GM12878 (cell line): Measurements from ENCODE around the gene TOR2A. TPM values are rescaled to one million over a fixed set of nuclear protein-coding genes. Genes with fewer than 3 reads are reported as not detected.

ENCODE experiments used
- ATAC-seq: fragments of 200-7000 bp; cut with Tn5 transposase; 3 replicates; pipeline ENCODE4 v1.9.1; 2020; ENCODE audit warnings: mild to moderate bottlenecking, moderate library complexity
- BruUV-seq: library from RNA; stranded (reverse); fragments of 400-500 nt; replicated peaks from 2 replicates; lab custom pipeline; 2021; lab: Mats Ljungman, UMichigan
- CTCF ChIA-PET: fragments of 300-600 bp; sonication (Branson Sonifier 250); formaldehyde crosslinking; extraction: SDS; loops from one replicate; lab custom pipeline; 2021; ENCODE audit warnings: inconsistent platforms; lab: Yijun Ruan, JAX
- POLR2A ChIA-PET: fragments of 350-600 bp; formaldehyde crosslinking; extraction: SDS; loops from one replicate; lab custom pipeline; 2021; ENCODE audit warnings: inconsistent platforms; lab: Charles Lee
- RAD21 ChIA-PET: fragments of 300-600 bp; sonication (Branson Sonifier 250); formaldehyde crosslinking; loops from one replicate; lab custom pipeline; 2023; ENCODE audit warnings: antibody characterized with exemption; ENCODE audit not compliant: unreplicated experiment; lab: Charles Lee
- SMC1A ChIA-PET: fragments of 300-600 bp; sonication (Branson Sonifier 250); formaldehyde crosslinking; loops from one replicate; lab custom pipeline; 2023; ENCODE audit not compliant: unreplicated experiment, uncharacterized antibody; lab: Charles Lee
- DNase-seq: peaks from one replicate; pipeline ENCODE4 v3.0.0-alpha.2; 2011; ENCODE audit warnings: low read depth, low spot score
- FAIRE-seq: peaks from 3 replicates; lab custom pipeline; 2011; peaks lifted over from hg19 to GRCh38; lab: Jason Lieb, UNC
- H2AFZ ChIP-seq: 2 replicates; pipeline ENCODE4 v1.6.0; 2011; ENCODE audit warnings: low read depth, low read length, control low read depth; ENCODE audit not compliant: control insufficient read depth
- H3K27ac ChIP-seq: 2 replicates; pipeline ENCODE4 v1.5.1; 2011; ENCODE audit warnings: control low read depth; ENCODE audit not compliant: control insufficient read depth, insufficient read depth
- H3K27me3 ChIP-seq, 2 experiments: replicated peaks in 1 of 2; 2 replicates each; pipeline versions ENCODE4 v1.6.0 to v1.6.1; 2011; ENCODE audit warnings: low read length in 1 of 2; ENCODE audit not compliant: control insufficient read depth in 2 of 2, insufficient read depth in 2 of 2
- H3K36me3 ChIP-seq, 2 experiments: 2 replicates each; pipeline ENCODE4 v1.5.1; 2011; ENCODE audit warnings: low read length in 1 of 2; ENCODE audit not compliant: control insufficient read depth in 2 of 2, insufficient read depth in 2 of 2
- H3K4me1 ChIP-seq: 2 replicates; pipeline ENCODE4 v1.6.1; 2011; ENCODE audit warnings: mild to moderate bottlenecking, low read length, moderate library complexity, mixed read lengths; ENCODE audit not compliant: control insufficient read depth, insufficient read depth
- H3K4me2 ChIP-seq: 2 replicates; pipeline ENCODE4 v1.6.0; 2011; ENCODE audit warnings: control low read depth; ENCODE audit not compliant: control insufficient read depth, insufficient read depth
- H3K4me3 ChIP-seq: fragments of 200-600 bp; sonication (generic); 2 replicates; pipeline ENCODE4 v1.5.1; 2016
- H3K79me2 ChIP-seq: 2 replicates; pipeline ENCODE4 v1.6.0; 2011; ENCODE audit warnings: low read length; ENCODE audit not compliant: control insufficient read depth, insufficient read depth
- H3K9ac ChIP-seq: 2 replicates; pipeline ENCODE4 v1.8.0; 2011; ENCODE audit warnings: low read length, control low read depth, mixed read lengths; ENCODE audit not compliant: control insufficient read depth, insufficient read depth
- H3K9me3 ChIP-seq: replicated peaks from 3 replicates; pipeline ENCODE4 v1.5.1; 2011; ENCODE audit warnings: mild to moderate bottlenecking, low read length; ENCODE audit not compliant: control insufficient read depth, insufficient read depth
- H4K20me1 ChIP-seq: 2 replicates; pipeline ENCODE4 v1.6.0; 2011; ENCODE audit not compliant: control insufficient read depth, insufficient read depth
- CREB1 ChIP-seq: IDR thresholded peaks from 2 replicates; pipeline ENCODE4 v1.6.1; 2012; ENCODE audit warnings: low read depth, mild to moderate bottlenecking, inconsistent platforms
- E2F4 ChIP-seq: IDR thresholded peaks from 2 replicates; pipeline ENCODE4 v1.6.1; 2012; ENCODE audit warnings: low read depth, low read length, improper control_type of control experiment
- GABPA ChIP-seq: IDR thresholded peaks from 2 replicates; pipeline ENCODE4 v1.6.1; 2014; ENCODE audit warnings: antibody characterized with exemption, low read depth, mild to moderate bottlenecking, inconsistent platforms
- MEF2B ChIP-seq: fragments of 450-650 bp; IDR thresholded peaks from 2 replicates; pipeline ENCODE4 v1.6.1; 2018; ENCODE audit warnings: mild to moderate bottlenecking, moderate library complexity; ENCODE audit not compliant: partially characterized antibody, poor library complexity, severe bottlenecking
- MLLT1 ChIP-seq: fragments of 450-650 bp; IDR thresholded peaks from 2 replicates; pipeline ENCODE4 v1.6.1; 2016; ENCODE audit warnings: mild to moderate bottlenecking
- RUNX3 ChIP-seq: IDR thresholded peaks from 2 replicates; pipeline ENCODE4 v1.6.1; 2012; ENCODE audit warnings: low read length, inconsistent platforms
- SIX5 ChIP-seq: IDR thresholded peaks from 2 replicates; pipeline ENCODE4 v1.6.1; 2011; ENCODE audit warnings: mild to moderate bottlenecking, low read depth, low read length, moderate library complexity; ENCODE audit not compliant: severe bottlenecking
- STAT1 ChIP-seq: fragments of 450-650 bp; conservative IDR thresholded peaks from 2 replicates; pipeline ENCODE4 v1.6.1; 2014; ENCODE audit warnings: antibody characterized with exemption, mild to moderate bottlenecking
- SUPT20H ChIP-seq: IDR thresholded peaks from 2 replicates; pipeline ENCODE4 v1.6.1; 2011; ENCODE audit warnings: low read depth, mild to moderate bottlenecking, low read length, moderate library complexity, borderline replicate concordance; ENCODE audit not compliant: control insufficient read depth
- TCF3 ChIP-seq: IDR thresholded peaks from 2 replicates; pipeline ENCODE4 v1.6.1; 2012; ENCODE audit warnings: low read depth, mild to moderate bottlenecking, low read length, borderline replicate concordance; ENCODE audit not compliant: insufficient read depth
- YY1 ChIP-seq: IDR thresholded peaks from 2 replicates; pipeline ENCODE4 v1.6.1; 2011; ENCODE audit warnings: low read depth, mild to moderate bottlenecking, low read length
- ZBTB11 ChIP-seq: fragments of 450-650 bp; formaldehyde crosslinking; IDR thresholded peaks from 2 replicates; pipeline ENCODE4 v1.5.0; 2022; ENCODE audit warnings: mild to moderate bottlenecking, missing genetic modification characterization
- ZNF24 ChIP-seq: fragments of 450-650 bp; IDR thresholded peaks from 2 replicates; pipeline ENCODE4 v1.6.1; 2017; ENCODE audit warnings: antibody characterized with exemption, mild to moderate bottlenecking
- whole genome bisulfite sequencing: methylation state at CpG from one replicate; pipeline ENCODE4 v1.1.6; 2016; ENCODE audit warnings: low lambda C conversion rate; ENCODE audit not compliant: insufficient replicate concordance, insufficient coverage; ENCODE audit errors: missing lambda C conversion rate; 5-methylcytosine and 5-hydroxymethylcytosine counted together
- in situ Hi-C: fragments of 300-500 bp; cut with MboI; formaldehyde crosslinking; loops from 9 replicates; pipeline ENCODE4 v1.14.3; 2018; ENCODE audit warnings: mixed read lengths
- intact Hi-C: fragments of 100-400 bp; cut with micrococcal nuclease; formaldehyde crosslinking; loops from one replicate; pipeline ENCODE4 v1.14.2; 2022; ENCODE audit not compliant: unreplicated experiment
- polyA plus RNA-seq, 11 experiments: library from polyadenylated mRNA; depleted of rRNA in 4 of 11; unstranded in 6 of 11; stranded (reverse) in 5 of 11; fragments of >200 nt; fragmentation: Nextera tagmentation in 4 of 11; fragmentation: Illumina TruSeq in 1 of 11; extraction: Ambion mirVana in 4 of 11; extraction: Trizol in 1 of 11; gene quantifications; 1 replicate in 1 of 11; 2 replicates in 10 of 11; pipeline versions ENCODE4 v1.2.1 to v1.2.3, GENCODE V29; 2011 to 2016; ENCODE audit warnings: inconsistent platforms in 2 of 11, missing spikeins in 2 of 11, low read depth in 1 of 11
- total RNA-seq, 4 experiments: library from RNA; depleted of rRNA in 3 of 4; stranded (reverse); fragments of >200 nt in 3 of 4; fragmentation: Illumina TruSeq in 1 of 4; extraction: Trizol in 1 of 4; gene quantifications; 2 replicates each; pipeline versions ENCODE4 v1.2.1 to v1.2.3, GENCODE V29; 2013 to 2021

TOR2A gene
- total and polyA plus RNA-seq, 10 of the 15 experiments (the other 5 are each of a cell fraction or from before 2014, with no cell fraction given): 0.52 to 23.7 (median 8.5) TPM

GRCh38 chr9:127694890-127695720 lies 40.0 kb downstream of the TOR2A start (continued):
- TF ChIP-seq MEF2B (no peak), ZNF24 (no peak)

GRCh38 chr9:127693697-127694096 lies 41.4 kb downstream of the TOR2A start:
- Histone ChIP-seq H3K79me2 (no peaks in the 10 kb centered on the region), H4K20me1 (no peaks in the 10 kb centered on the region), H3K9me3 (no peaks in the 10 kb centered on the region), H2AFZ (no peak overlapping the region), H3K27ac (no peak overlapping the region), H3K27me3 (no peaks in the 10 kb centered on the region), H3K4me2 (no peak overlapping the region), H3K9ac (no peak overlapping the region), H3K4me3 (no peak overlapping the region), H3K36me3 (no peaks in the 10 kb centered on the region), H3K4me1 (no peaks in the 10 kb centered on the region)
- ATAC-seq: no peak
- intact Hi-C loops (no loop called here), in situ Hi-C loops (no loop called here)
- 58% methylated on average over 4 of the region's 4 CpGs for WGBS
- ChIA-PET SMC1A (interaction anchor here (0.7 kb wide), 1 partner anchor 65 kb away, joined by 3 read pairs; no protein-coding TSS in a partner anchor), POLR2A (no interaction called here), CTCF (no interaction called here), RAD21 (no interaction called here)
- no peak for FAIRE-seq
- BruUV-seq: no TSS peak
- DNase-seq: no peak
- TF ChIP-seq MLLT1: no peak
- no peak for TF ChIP-seq GABPA
- TF ChIP-seq RUNX3: no peak
- no peak for TF ChIP-seq SUPT20H
- no peak for TF ChIP-seq YY1
- no peak for TF ChIP-seq E2F4
- TF ChIP-seq TCF3: no peak
- TF ChIP-seq CREB1: no peak
- TF ChIP-seq ZBTB11 (CRISPR knock-in tag): no peak
- no peak for TF ChIP-seq SIX5
- no peak for TF ChIP-seq STAT1
